NCI-H524 treated with DMSO at 0.1 percent for 48 hours (cell line): ENCODE results near the gene ARAP2.
A peak's percentile ranks its signal among the peaks of the same experiment; 100 is the strongest.

Experiments
- DNase-seq: peaks from one replicate; lab custom pipeline; 2025; lab: John Stamatoyannopoulos, UW

Gene ARAP2

GRCh38 chr4:36220776-36221175 lies 23.5 kb downstream of the ARAP2 start:
- no peak for DNase-seq

GRCh38 chr4:36218121-36218520 lies 26.2 kb downstream of the ARAP2 start:
- DNase-seq: no peak

- DNase-seq: no peak
Measured at GRCh38 chr4:36215627-36216026, 28.7 kb downstream of the ARAP2 start.

- DNase-seq: no peak
Measured at GRCh38 chr4:36214735-36215485, 29.4 kb downstream of the ARAP2 start.

GRCh38 chr4:36213977-36214376 lies 30.3 kb downstream of the ARAP2 start:
- no peak for DNase-seq

- DNase-seq: no peak
Measured at GRCh38 chr4:36211084-36211483, 33.2 kb downstream of the ARAP2 start.

GRCh38 chr4:36209941-36210649 lies 34.2 kb downstream of the ARAP2 start:
- no peak for DNase-seq

GRCh38 chr4:36208893-36209473 lies 35.3 kb downstream of the ARAP2 start:
- no peak for DNase-seq

GRCh38 chr4:36207831-36208520 lies 36.3 kb downstream of the ARAP2 start:
- no peak for DNase-seq

GRCh38 chr4:36207367-36207766 lies 36.9 kb downstream of the ARAP2 start:
- DNase-seq: no peak

- no peak for DNase-seq
Measured at GRCh38 chr4:36206603-36207311, 37.6 kb downstream of the ARAP2 start.

- DNase-seq: no peak
Measured at GRCh38 chr4:36206012-36206411, 38.3 kb downstream of the ARAP2 start.

- DNase-seq: no peak
Measured at GRCh38 chr4:36198861-36199260, 45.5 kb downstream of the ARAP2 start.

GRCh38 chr4:36198068-36198808 lies 46.1 kb downstream of the ARAP2 start:
- DNase-seq: no peak

- DNase-seq: no peak
Measured at GRCh38 chr4:36197501-36197900, 46.8 kb downstream of the ARAP2 start.

GRCh38 chr4:36196145-36196913 lies 48.0 kb downstream of the ARAP2 start:
- no peak for DNase-seq

GRCh38 chr4:36192922-36193321 lies 51.4 kb downstream of the ARAP2 start:
- DNase-seq: no peak

GRCh38 chr4:36189511-36190226 lies 54.6 kb downstream of the ARAP2 start:
- no peak for DNase-seq

- peak; percentile 18 for DNase-seq
Measured at GRCh38 chr4:36187723-36188333, 56.5 kb downstream of the ARAP2 start.
